HepG2 (cell line): ENCODE measurements around the gene ZNF292. TPM values are rescaled to one million over a fixed set of nuclear protein-coding genes. Genes with fewer than 3 reads are reported as not detected.
A peak's percentile ranks its signal among the peaks of the same experiment; 100 is the strongest.

Experiments
- ATAC-seq: fragments of 200-7000 bp; cut with Tn5 transposase; 3 replicates; pipeline ENCODE4 v1.9.1; 2020; ENCODE audit warnings: mild to moderate bottlenecking, moderate library complexity
- BruUV-seq: library from RNA; stranded (reverse); fragments of 400-500 nt; replicated peaks from 2 replicates; lab custom pipeline; 2021; lab: Mats Ljungman, UMichigan
- CTCF ChIA-PET: fragments of 300-600 bp; formaldehyde crosslinking; extraction: SDS; loops from one replicate; lab custom pipeline; 2021; ENCODE audit warnings: low total read pairs, inconsistent platforms, low intra/inter-chr PET ratio; lab: Yijun Ruan, JAX
- POLR2A ChIA-PET: fragments of 350-600 bp; sonication (Branson Sonifier 250); formaldehyde crosslinking; loops from one replicate; lab custom pipeline; 2020; ENCODE audit warnings: antibody characterized with exemption, inconsistent platforms; lab: Yijun Ruan, JAX
- DNase-seq: peaks from one replicate; pipeline ENCODE4 v3.0.0-alpha.2; 2015; ENCODE audit warnings: low spot score
- FAIRE-seq: peaks from 3 replicates; lab custom pipeline; 2011; peaks lifted over from hg19 to GRCh38; lab: Jason Lieb, UNC
- H2AFZ ChIP-seq: one replicate; pipeline ENCODE4 v1.6.1; 2011; ENCODE audit warnings: low read length, inconsistent platforms
- H3K27ac ChIP-seq: fragments of 300-600 bp; 3 replicates; pipeline ENCODE4 v1.8.0; 2011; ENCODE audit warnings: mixed run types, mild to moderate bottlenecking, mixed read lengths, low read length, inconsistent platforms; ENCODE audit not compliant: insufficient read depth; ENCODE audit errors: extremely low read length
- H3K27me3 ChIP-seq, 2 experiments: fragments of 200-600 bp in 1 of 2; 2 replicates in 1 of 2; 3 replicates in 1 of 2; pipeline versions ENCODE4 v1.6.0 to v1.8.0; 2011; ENCODE audit warnings: low read length in 2 of 2, mild to moderate bottlenecking in 2 of 2, moderate library complexity in 2 of 2, inconsistent platforms in 1 of 2; ENCODE audit not compliant: insufficient read depth in 2 of 2, control insufficient read depth in 1 of 2
- H3K36me3 ChIP-seq, 2 experiments: fragments of 200-600 bp in 1 of 2; replicated peaks in 1 of 2; 2 replicates in 1 of 2; 3 replicates in 1 of 2; pipeline versions ENCODE4 v1.5.1 to v1.8.0; 2011; ENCODE audit warnings: low read length in 2 of 2, inconsistent platforms in 1 of 2; ENCODE audit not compliant: insufficient read depth in 2 of 2, control insufficient read depth in 1 of 2
- H3K4me1 ChIP-seq: 2 replicates; pipeline ENCODE4 v1.5.1; 2012; ENCODE audit warnings: low read length, inconsistent platforms; ENCODE audit not compliant: insufficient read depth
- H3K4me2 ChIP-seq: 2 replicates; pipeline ENCODE4 v1.6.0; 2011; ENCODE audit warnings: low read depth, low read length, inconsistent platforms
- H3K4me3 ChIP-seq, 3 experiments: fragments of 200-600 bp in 1 of 3; sonication (generic), shearing (Covaris generic) in 1 of 3; replicated peaks in 1 of 3; 2 replicates each; pipeline ENCODE4 v1.5.1; 2011 to 2016; ENCODE audit warnings: low read length in 3 of 3, inconsistent platforms in 2 of 3, low read depth in 2 of 3, mild to moderate bottlenecking in 2 of 3, control low read depth in 1 of 3, mixed read lengths in 1 of 3; ENCODE audit not compliant: insufficient read depth in 1 of 3
- H3K79me2 ChIP-seq: one replicate; pipeline ENCODE4 v1.6.1; 2011; ENCODE audit warnings: low read length, inconsistent platforms; ENCODE audit not compliant: insufficient read depth
- H3K9ac ChIP-seq: 2 replicates; pipeline ENCODE4 v1.6.0; 2011; ENCODE audit warnings: mild to moderate bottlenecking, low read depth, low read length, inconsistent platforms; ENCODE audit not compliant: insufficient read depth
- H3K9me3 ChIP-seq: 2 replicates; pipeline ENCODE4 v1.5.1; 2012; ENCODE audit warnings: mild to moderate bottlenecking, low read length
- H4K20me1 ChIP-seq: 2 replicates; pipeline ENCODE4 v1.6.0; 2011; ENCODE audit warnings: inconsistent platforms, mild to moderate bottlenecking, low read length, moderate library complexity; ENCODE audit not compliant: insufficient read depth
- GATAD1 ChIP-seq: IDR thresholded peaks from 2 replicates; pipeline ENCODE4 v1.6.1; 2016; ENCODE audit warnings: missing genetic modification reagents, missing compliant biosample characterization
- HOXA9 ChIP-seq: sonication (generic); formaldehyde crosslinking; IDR thresholded peaks from 2 replicates; pipeline ENCODE4 v1.8.1; 2022; ENCODE audit warnings: missing genetic modification reagents, mild to moderate bottlenecking, moderate library complexity, borderline replicate concordance
- IKZF5 ChIP-seq: IDR thresholded peaks from 2 replicates; pipeline ENCODE4 v1.6.1; 2018; ENCODE audit warnings: missing genetic modification reagents, mild to moderate bottlenecking, missing compliant biosample characterization
- RAD21 ChIP-seq: fragments of 450-650 bp; formaldehyde crosslinking; IDR thresholded peaks from 2 replicates; pipeline ENCODE4 v1.5.0; 2020; ENCODE audit warnings: mild to moderate bottlenecking
- RBM22 ChIP-seq: fragments of 200-400 bp; formaldehyde crosslinking; optimal IDR thresholded peaks from 2 replicates; pipeline ENCODE3; 2017; ENCODE audit warnings: mild to moderate bottlenecking, low read length, moderate library complexity
- REPIN1 ChIP-seq: sonication (generic); formaldehyde crosslinking; IDR thresholded peaks from 2 replicates; pipeline ENCODE4 v1.8.0; 2022; ENCODE audit warnings: missing genetic modification reagents, low read depth, mild to moderate bottlenecking, borderline replicate concordance
- SRSF4 ChIP-seq: fragments of 200-400 bp; formaldehyde crosslinking; IDR thresholded peaks from one replicate; pipeline ENCODE4 v1.6.1; 2018; ENCODE audit warnings: mild to moderate bottlenecking, low read depth, low read length, moderate library complexity; ENCODE audit not compliant: poor library complexity, severe bottlenecking
- TSC22D2 ChIP-seq: sonication (generic); formaldehyde crosslinking; IDR thresholded peaks from 2 replicates; pipeline ENCODE4 v1.5.1; 2020; ENCODE audit warnings: missing genetic modification reagents, mild to moderate bottlenecking, borderline replicate concordance
- ZNF460 ChIP-seq: sonication (generic); formaldehyde crosslinking; IDR thresholded peaks from 2 replicates; pipeline ENCODE4 v1.5.1; 2020; ENCODE audit warnings: missing genetic modification reagents, mild to moderate bottlenecking, borderline replicate concordance
- ZNF552 ChIP-seq: sonication (generic); formaldehyde crosslinking; IDR thresholded peaks from 2 replicates; pipeline ENCODE4 v1.9.0; 2022; ENCODE audit warnings: missing genetic modification reagents, mild to moderate bottlenecking, borderline replicate concordance
- ZNF678 ChIP-seq: sonication (generic); formaldehyde crosslinking; IDR thresholded peaks from 2 replicates; pipeline ENCODE4 v1.4.0; 2020; ENCODE audit warnings: mild to moderate bottlenecking, missing genetic modification reagents
- ZNF788 ChIP-seq: sonication (generic); formaldehyde crosslinking; IDR thresholded peaks from 2 replicates; pipeline ENCODE4 v1.5.0; 2020; ENCODE audit warnings: mild to moderate bottlenecking, missing genetic modification reagents, borderline replicate concordance
- ZNF792 ChIP-seq: IDR thresholded peaks from 2 replicates; pipeline ENCODE4 v1.6.1; 2016
- WGBS: methylation state at CpG from one replicate; pipeline ENCODE4 v1.1.6; 2017; ENCODE audit warnings: low lambda C conversion rate; 5-methylcytosine and 5-hydroxymethylcytosine counted together
- in situ Hi-C: cut with HindIII; loops from 2 replicates; pipeline ENCODE4 v1.10.0; 2017; ENCODE audit warnings: low pct_unique_long_range_greater_than_20kb; ENCODE audit not compliant: extremely low pct_ligation_motif_present
- intact Hi-C: fragments of 100-400 bp; cut with micrococcal nuclease; formaldehyde crosslinking; loops from one replicate; pipeline ENCODE4 v1.10.0; 2022; ENCODE audit not compliant: unreplicated experiment
- polyA plus RNA-seq, 8 experiments: library from polyadenylated mRNA; depleted of rRNA in 3 of 8; stranded (reverse) in 7 of 8; unstranded in 1 of 8; fragments of >200 nt; fragmentation: Illumina TruSeq in 4 of 8; extraction: Trizol in 4 of 8; gene quantifications; 2 replicates each; pipeline versions ENCODE4 v1.2.1 to v1.2.3, GENCODE V29; 2011 to 2016; ENCODE audit warnings: low read depth in 4 of 8, missing spikeins in 1 of 8, mixed read lengths in 1 of 8; ENCODE audit not compliant: insufficient read depth in 1 of 8
- total RNA-seq, 5 experiments: library from RNA; depleted of rRNA; stranded (reverse); fragments of >200 nt; fragmentation: Illumina TruSeq; extraction: Trizol; gene quantifications; 2 replicates each; pipeline ENCODE4 v1.2.3, GENCODE V29; 2016; ENCODE audit warnings: low read depth in 1 of 5
- TF ChIP-seq, protein P1 (sequence below): sonication (generic); formaldehyde crosslinking; IDR thresholded peaks from 2 replicates; pipeline ENCODE4 v1.4.0; 2020; ENCODE audit warnings: missing genetic modification reagents

ZNF292 gene
- total and polyA plus RNA-seq, 2 of the 13 experiments (the other 11 are each of a cell fraction or from before 2014, with no cell fraction given): 9.9 to 12.8 TPM

DNA sequence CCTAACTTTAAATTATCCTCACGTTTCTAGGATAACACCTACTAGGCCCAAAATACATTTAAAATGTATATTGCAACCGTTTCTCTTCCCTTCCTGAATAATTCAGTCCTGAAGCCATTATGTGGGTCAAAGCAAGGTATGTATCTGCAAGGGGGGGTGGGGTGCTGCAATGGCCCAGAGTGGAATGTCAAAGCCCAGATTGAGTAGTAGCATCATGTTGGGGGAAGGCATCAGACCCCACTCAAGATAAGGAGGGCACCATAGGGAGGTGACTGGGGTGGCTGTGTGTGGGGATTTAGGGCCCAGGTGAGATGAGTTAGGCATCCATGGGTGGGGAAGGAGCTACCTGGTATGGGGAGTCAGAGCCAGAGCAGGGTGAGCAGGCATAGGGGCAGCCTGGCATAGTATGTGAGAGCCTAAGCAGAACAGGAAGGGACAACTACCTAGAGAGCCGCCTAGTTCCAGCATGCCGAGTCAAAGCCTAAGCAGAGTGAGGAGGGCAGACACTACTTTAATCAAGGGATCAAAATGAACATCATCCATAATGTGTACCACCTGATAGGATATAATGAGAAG lies 48.2 kb downstream of the ZNF292 start:
- Histone ChIP-seq H3K4me3 (no peak overlapping the region), H3K27me3 (no peaks in the 10 kb centered on the region), H4K20me1 (peaks cover 85% of the 10 kb centered on the region), H3K36me3 (peaks cover 5 to 16% of the 10 kb centered on the region in 2 experiments; a peak in 3 of 5 replicates), H3K9ac (no peak overlapping the region), H3K4me1 (no peaks in the 10 kb centered on the region), H3K79me2 (peaks cover 96% of the 10 kb centered on the region), H3K4me2 (no peak overlapping the region), H3K9me3 (no peaks in the 10 kb centered on the region), H2AFZ (no peak overlapping the region), H3K27ac (no peak overlapping the region)
- FAIRE-seq (no peak), DNase-seq (no peak), ATAC-seq (no peak)
- BruUV-seq: no TSS peak
- ChIA-PET POLR2A (no interaction called here), CTCF (no interaction called here)
- intact Hi-C loops: no loop called here
- 95% methylated on average over 4 of the region's 4 CpGs for WGBS
- TF ChIP-seq RBM22 (peak; percentile 15), ZNF792 (CRISPR knock-in tag) (no peak)
- TF ChIP-seq, protein P1, sequence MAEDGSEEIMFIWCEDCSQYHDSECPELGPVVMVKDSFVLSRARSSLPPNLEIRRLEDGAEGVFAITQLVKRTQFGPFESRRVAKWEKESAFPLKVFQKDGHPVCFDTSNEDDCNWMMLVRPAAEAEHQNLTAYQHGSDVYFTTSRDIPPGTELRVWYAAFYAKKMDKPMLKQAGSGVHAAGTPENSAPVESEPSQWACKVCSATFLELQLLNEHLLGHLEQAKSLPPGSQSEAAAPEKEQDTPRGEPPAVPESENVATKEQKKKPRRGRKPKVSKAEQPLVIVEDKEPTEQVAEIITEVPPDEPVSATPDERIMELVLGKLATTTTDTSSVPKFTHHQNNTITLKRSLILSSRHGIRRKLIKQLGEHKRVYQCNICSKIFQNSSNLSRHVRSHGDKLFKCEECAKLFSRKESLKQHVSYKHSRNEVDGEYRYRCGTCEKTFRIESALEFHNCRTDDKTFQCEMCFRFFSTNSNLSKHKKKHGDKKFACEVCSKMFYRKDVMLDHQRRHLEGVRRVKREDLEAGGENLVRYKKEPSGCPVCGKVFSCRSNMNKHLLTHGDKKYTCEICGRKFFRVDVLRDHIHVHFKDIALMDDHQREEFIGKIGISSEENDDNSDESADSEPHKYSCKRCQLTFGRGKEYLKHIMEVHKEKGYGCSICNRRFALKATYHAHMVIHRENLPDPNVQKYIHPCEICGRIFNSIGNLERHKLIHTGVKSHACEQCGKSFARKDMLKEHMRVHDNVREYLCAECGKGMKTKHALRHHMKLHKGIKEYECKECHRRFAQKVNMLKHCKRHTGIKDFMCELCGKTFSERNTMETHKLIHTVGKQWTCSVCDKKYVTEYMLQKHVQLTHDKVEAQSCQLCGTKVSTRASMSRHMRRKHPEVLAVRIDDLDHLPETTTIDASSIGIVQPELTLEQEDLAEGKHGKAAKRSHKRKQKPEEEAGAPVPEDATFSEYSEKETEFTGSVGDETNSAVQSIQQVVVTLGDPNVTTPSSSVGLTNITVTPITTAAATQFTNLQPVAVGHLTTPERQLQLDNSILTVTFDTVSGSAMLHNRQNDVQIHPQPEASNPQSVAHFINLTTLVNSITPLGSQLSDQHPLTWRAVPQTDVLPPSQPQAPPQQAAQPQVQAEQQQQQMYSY (CRISPR knock-in tag): no peak
- in situ Hi-C loops: no loop called here

- BruUV-seq: no TSS peak
- Histone ChIP-seq H3K79me2 (peaks cover 100% of the 10 kb centered on the region), H3K9me3 (no peaks in the 10 kb centered on the region), H3K27me3 (no peaks in the 10 kb centered on the region), H3K4me2 (no peak overlapping the region), H3K9ac (no peak overlapping the region), H3K4me3 (no peak overlapping the region), H2AFZ (no peak overlapping the region), H3K36me3 (peaks cover 0 to 4% of the 10 kb centered on the region in 2 experiments; a peak in 3 of 5 replicates), H3K4me1 (peaks cover 26% of the 10 kb centered on the region), H4K20me1 (peaks cover 80% of the 10 kb centered on the region), H3K27ac (no peak overlapping the region)
- FAIRE-seq: no peak
- DNase-seq: no peak
- intact Hi-C loops (no loop called here), in situ Hi-C loops (no loop called here)
- ATAC-seq: no peak
- WGBS: 94% methylated on average over 3 of the region's 3 CpGs
- POLR2A ChIA-PET: no interaction called here
- CTCF ChIA-PET: no interaction called here
- TF ChIP-seq REPIN1 (CRISPR knock-in tag) (no peak), ZNF552 (no peak), ZNF678 (CRISPR knock-in tag) (no peak), ZNF460 (CRISPR knock-in tag) (no peak), SRSF4 (no peak), TSC22D2 (no peak), RAD21 (no peak), ZNF788 (no peak), IKZF5 (no peak), HOXA9 (CRISPR knock-in tag) (no peak), GATAD1 (CRISPR knock-in tag) (no peak)
Measured at GRCh38 chr6:87209812-87210211, 54.4 kb downstream of the ZNF292 start.
